ENCODE results near the gene ZNRF3.

The ZNRF3 gene

GRCh38 chr22:28953976-28954880, 70.9 kb downstream of the ZNRF3 start:
- no peak for DNase-seq

- DNase-seq: peak; percentile 18
These were observed 72.4 kb downstream of the ZNRF3 start for GRCh38 chr22:28955817-28956216.

GRCh38 chr22:28956506-28956905, 73.1 kb downstream of the ZNRF3 start:
- no peak for DNase-seq

GRCh38 chr22:28958611-28959010, 75.2 kb downstream of the ZNRF3 start:
- no peak for DNase-seq

GRCh38 chr22:28962042-28962554, 78.7 kb downstream of the ZNRF3 start:
- no peak for DNase-seq

GRCh38 chr22:28963362-28963761, 80.0 kb downstream of the ZNRF3 start:
- DNase-seq: no peak

GRCh38 chr22:28967163-28967665, 83.8 kb downstream of the ZNRF3 start:
- DNase-seq: no peak

GRCh38 chr22:28967969-28968368, 84.6 kb downstream of the ZNRF3 start:
- DNase-seq: no peak

- no peak for DNase-seq
These were observed 86.2 kb downstream of the ZNRF3 start for GRCh38 chr22:28969401-28970168.

- no peak for DNase-seq
These were observed 90.0 kb downstream of the ZNRF3 start for GRCh38 chr22:28973352-28973751.

GRCh38 chr22:28977060-28977459, 93.7 kb downstream of the ZNRF3 start:
- DNase-seq: no peak

- DNase-seq: no peak
These were observed 94.2 kb downstream of the ZNRF3 start for GRCh38 chr22:28977481-28977971.

- peak; percentile 41 for DNase-seq
These were observed 94.8 kb downstream of the ZNRF3 start for GRCh38 chr22:28978158-28978557.

GRCh38 chr22:28978863-28979796, 95.8 kb downstream of the ZNRF3 start:
- DNase-seq: no peak

GRCh38 chr22:28980326-28980725, 97.0 kb downstream of the ZNRF3 start:
- DNase-seq: no peak

GRCh38 chr22:28981818-28982499, 98.6 kb downstream of the ZNRF3 start:
- no peak for DNase-seq

GRCh38 chr22:28983190-28983589, 99.8 kb downstream of the ZNRF3 start:
- DNase-seq: no peak

GRCh38 chr22:28983788-28984441, 100.5 kb downstream of the ZNRF3 start:
- no peak for DNase-seq

GRCh38 chr22:28984482-28985158, 101.2 kb downstream of the ZNRF3 start:
- DNase-seq: no peak
